Adrenal gland (tissue), 5 donors: ENCODE results near the gene FHOD3.

Source experiments
- POLR2A ChIP-seq, 2 donors: fragments of 450-650 bp; IDR thresholded peaks; one replicate each; pipeline ENCODE4 v1.6.1; 2017; ENCODE audit warnings: antibody characterized with exemption in 2 of 2, mild to moderate bottlenecking in 2 of 2, moderate library complexity in 1 of 2
- TF ChIP-seq, protein P1 (sequence below), 6 experiments: fragments of 450-650 bp in 4 of 6; fragments of 200-600 bp in 2 of 6; sonication (generic) in 1 of 6; IDR thresholded peaks; 1 replicate in 5 of 6; 2 replicates in 1 of 6; pipeline versions ENCODE4 v1.5.1 to v1.8.0; 2016 to 2021; ENCODE audit warnings: antibody characterized with exemption in 6 of 6, mild to moderate bottlenecking in 2 of 6, moderate library complexity in 1 of 6
- donor health status: DM: no; HTN: no; CAD: no.

DNA sequence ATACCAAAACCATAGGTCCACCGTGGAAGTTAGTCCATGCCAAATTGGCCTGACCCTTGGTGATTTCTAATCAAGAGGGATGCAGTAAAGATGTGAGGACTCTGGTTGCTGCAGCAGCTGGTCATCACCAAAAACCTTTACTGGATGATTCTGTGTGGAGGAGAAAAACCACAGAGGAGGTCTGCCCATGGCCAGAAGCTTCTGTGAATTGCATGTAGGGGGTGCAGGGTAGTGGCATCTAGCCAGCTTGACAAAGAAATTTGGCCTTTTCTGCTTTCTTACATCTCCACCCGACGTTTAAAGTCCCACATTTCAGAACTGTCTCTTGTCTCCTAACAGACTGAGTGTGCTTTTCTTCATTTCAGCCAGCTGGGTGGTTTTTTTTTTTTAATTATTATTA, 351.3 kb downstream of the FHOD3 start:
- TF ChIP-seq, protein P1, sequence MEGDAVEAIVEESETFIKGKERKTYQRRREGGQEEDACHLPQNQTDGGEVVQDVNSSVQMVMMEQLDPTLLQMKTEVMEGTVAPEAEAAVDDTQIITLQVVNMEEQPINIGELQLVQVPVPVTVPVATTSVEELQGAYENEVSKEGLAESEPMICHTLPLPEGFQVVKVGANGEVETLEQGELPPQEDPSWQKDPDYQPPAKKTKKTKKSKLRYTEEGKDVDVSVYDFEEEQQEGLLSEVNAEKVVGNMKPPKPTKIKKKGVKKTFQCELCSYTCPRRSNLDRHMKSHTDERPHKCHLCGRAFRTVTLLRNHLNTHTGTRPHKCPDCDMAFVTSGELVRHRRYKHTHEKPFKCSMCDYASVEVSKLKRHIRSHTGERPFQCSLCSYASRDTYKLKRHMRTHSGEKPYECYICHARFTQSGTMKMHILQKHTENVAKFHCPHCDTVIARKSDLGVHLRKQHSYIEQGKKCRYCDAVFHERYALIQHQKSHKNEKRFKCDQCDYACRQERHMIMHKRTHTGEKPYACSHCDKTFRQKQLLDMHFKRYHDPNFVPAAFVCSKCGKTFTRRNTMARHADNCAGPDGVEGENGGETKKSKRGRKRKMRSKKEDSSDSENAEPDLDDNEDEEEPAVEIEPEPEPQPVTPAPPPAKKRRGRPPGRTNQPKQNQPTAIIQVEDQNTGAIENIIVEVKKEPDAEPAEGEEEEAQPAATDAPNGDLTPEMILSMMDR (IDR thresholded peaks at IDR 0.05): no peak
- no peak for TF ChIP-seq POLR2A (IDR thresholded peaks at IDR 0.05)
